Activated T-cell treated with anti-CD3 and anti-CD28 coated beads, Interleukin-2, amount 50 U/mL, for 4 hours (primary cell): ENCODE measurements around the gene HSD17B13. TPM values are rescaled to one million over a fixed set of nuclear protein-coding genes. Genes with fewer than 3 reads are reported as not detected.
"Not testable (repeated sequence)": the region's sequence is repeated elsewhere in the genome, so short reads cannot be mapped to it uniquely, and the experiment has no call there.

Source experiments
- ATAC-seq, 2 donors: fragments of 200-7000 bp; cut with Tn5 transposase; one replicate each; pipeline ENCODE4 v1.10.0; 2021
- DNase-seq: peaks from one replicate; pipeline ENCODE4 v3.0.0-alpha.2; 2020
- H3K27me3 Mint-ChIP-seq: one replicate; pipeline ENCODE4 v1.8.0; 2021; ENCODE audit warnings: low read depth, mixed read lengths
- H3K36me3 Mint-ChIP-seq: one replicate; pipeline ENCODE4 v1.8.0; 2022; ENCODE audit warnings: mixed read lengths; ENCODE audit not compliant: insufficient read depth
- H3K4me1 Mint-ChIP-seq: one replicate; pipeline ENCODE4 v1.8.0; 2021; ENCODE audit warnings: low read depth, mixed read lengths
- H3K4me3 Mint-ChIP-seq: one replicate; pipeline ENCODE4 v1.8.0; 2021; ENCODE audit warnings: mild to moderate bottlenecking, moderate library complexity, mixed read lengths
- H3K9me3 Mint-ChIP-seq: one replicate; pipeline ENCODE4 v1.8.0; 2021; ENCODE audit warnings: mixed read lengths
- total RNA-seq, 3 donors: library from RNA; stranded (reverse); gene quantifications; one replicate each; pipeline ENCODE4 v1.2.1, GENCODE V29; 2021

HSD17B13 gene
- total RNA-seq, 3 donors from 2014 or later: not detected

DNA sequence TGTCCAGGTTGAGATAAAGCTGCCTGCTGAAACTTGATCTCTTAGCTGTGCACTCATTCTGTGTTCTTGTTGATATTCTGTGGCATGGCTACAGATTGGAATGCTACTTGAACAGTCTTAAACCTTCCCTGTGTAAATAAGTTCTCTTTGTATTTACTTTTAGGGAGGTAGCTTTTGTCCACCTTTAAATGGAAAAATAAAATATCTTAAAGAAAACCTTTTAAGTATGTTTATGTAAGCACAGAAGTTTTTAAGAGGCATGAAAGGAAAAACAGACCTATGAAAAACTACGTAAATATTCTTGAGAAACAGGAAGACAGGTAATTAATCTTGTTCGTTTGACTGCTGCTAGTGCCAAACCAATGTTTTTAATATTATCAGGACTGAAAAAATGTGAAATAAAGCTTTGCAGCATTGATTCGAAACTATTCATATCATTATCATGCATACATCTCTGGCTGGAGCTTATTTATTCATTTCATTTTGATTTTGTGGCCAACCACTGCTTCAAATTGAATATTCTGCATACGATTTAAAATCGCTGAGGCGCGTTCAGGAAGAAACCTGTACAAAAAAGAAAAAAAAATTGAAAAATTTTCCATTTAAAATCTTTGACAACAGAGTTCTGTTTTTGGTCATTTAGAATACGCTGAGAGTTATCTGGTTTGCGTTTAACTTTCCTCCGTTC is 17.8 kb downstream of the HSD17B13 start:
- Mint-ChIP-seq H3K27me3 (no peaks in the 10 kb centered on the region), H3K36me3 (no peaks in the 10 kb centered on the region), H3K4me1 (no peaks in the 10 kb centered on the region), H3K4me3 (no peak overlapping the region), H3K9me3 (no peaks in the 10 kb centered on the region)
- ATAC-seq (no peak), DNase-seq (no peak)

GRCh38 chr4:87299898-87300297 is 22.8 kb downstream of the HSD17B13 start:
- no peak for DNase-seq
- Mint-ChIP-seq H3K4me3 (no peak overlapping the region), H3K27me3 (peaks cover 7% of the 10 kb centered on the region)

GRCh38 chr4:87298362-87298761 is 24.3 kb downstream of the HSD17B13 start:
- H3K4me3 Mint-ChIP-seq: no peak overlapping the region
- peaks cover 12% of the 10 kb centered on the region for H3K9me3 Mint-ChIP-seq
- DNase-seq (no peak), ATAC-seq (no peak)
- H3K36me3 Mint-ChIP-seq: peaks cover 2% of the 10 kb centered on the region
- no peaks in the 10 kb centered on the region for H3K4me1 Mint-ChIP-seq
- peaks cover 7% of the 10 kb centered on the region for H3K27me3 Mint-ChIP-seq

More at GRCh38 chr4:87299898-87300297, 22.8 kb downstream of the HSD17B13 start:
- no peaks in the 10 kb centered on the region for H3K4me1 Mint-ChIP-seq
- peaks cover under 1% of the 10 kb centered on the region for H3K9me3 Mint-ChIP-seq
- H3K36me3 Mint-ChIP-seq: no peaks in the 10 kb centered on the region
- ATAC-seq: no peak

DNA sequence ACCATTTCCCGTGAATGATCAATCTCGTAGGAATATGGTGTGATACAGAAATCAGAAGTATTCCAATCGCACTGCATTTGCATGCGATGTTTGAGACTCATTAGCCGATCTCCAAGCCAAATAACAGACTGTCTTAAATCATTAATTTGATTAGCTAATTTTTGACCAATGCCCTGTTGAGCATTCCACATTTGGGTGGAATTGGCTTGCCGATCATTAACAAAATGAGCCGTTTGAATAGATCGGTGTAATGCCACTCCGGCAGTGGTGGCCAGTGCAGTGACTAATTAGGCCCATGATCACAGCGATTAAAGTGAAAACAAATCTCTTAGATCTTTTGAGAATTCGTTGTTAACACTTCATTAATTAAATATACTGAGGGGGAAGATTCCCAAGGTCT is 27.8 kb downstream of the HSD17B13 start:
- ATAC-seq, H3K4me3 Mint-ChIP-seq, H3K27me3 Mint-ChIP-seq, H3K4me1 Mint-ChIP-seq, H3K36me3 Mint-ChIP-seq, DNase-seq: not testable (repeated sequence)
- H3K9me3 Mint-ChIP-seq: peaks cover 12% of the 10 kb centered on the region

DNA sequence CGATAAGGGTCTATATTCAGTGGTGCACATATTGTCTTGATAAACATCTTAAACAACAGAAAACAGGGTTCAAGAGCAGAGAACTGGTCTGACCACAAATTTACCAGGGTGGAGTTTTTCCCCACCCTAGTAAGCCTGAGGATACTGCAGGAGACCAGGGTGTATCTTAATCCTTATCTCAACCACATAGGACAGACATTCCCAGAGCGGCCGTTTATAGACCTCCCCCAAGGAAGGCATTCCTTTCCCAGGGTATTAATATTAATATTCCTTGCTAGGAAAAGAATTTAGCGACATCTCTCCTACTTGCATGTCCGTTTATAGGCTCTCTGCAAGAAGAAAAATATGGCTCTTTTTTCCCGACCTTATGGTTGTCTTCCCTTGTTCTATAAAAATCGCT is 28.8 kb downstream of the HSD17B13 start:
- ATAC-seq, DNase-seq, H3K4me3 Mint-ChIP-seq, H3K4me1 Mint-ChIP-seq, H3K36me3 Mint-ChIP-seq, H3K27me3 Mint-ChIP-seq: not testable (repeated sequence)
- peaks cover 12% of the 10 kb centered on the region for H3K9me3 Mint-ChIP-seq

- H3K4me1 Mint-ChIP-seq: no peaks in the 10 kb centered on the region
- no peak for ATAC-seq
These were observed 35.7 kb downstream of the HSD17B13 start for GRCh38 chr4:87286970-87287369.

DNA sequence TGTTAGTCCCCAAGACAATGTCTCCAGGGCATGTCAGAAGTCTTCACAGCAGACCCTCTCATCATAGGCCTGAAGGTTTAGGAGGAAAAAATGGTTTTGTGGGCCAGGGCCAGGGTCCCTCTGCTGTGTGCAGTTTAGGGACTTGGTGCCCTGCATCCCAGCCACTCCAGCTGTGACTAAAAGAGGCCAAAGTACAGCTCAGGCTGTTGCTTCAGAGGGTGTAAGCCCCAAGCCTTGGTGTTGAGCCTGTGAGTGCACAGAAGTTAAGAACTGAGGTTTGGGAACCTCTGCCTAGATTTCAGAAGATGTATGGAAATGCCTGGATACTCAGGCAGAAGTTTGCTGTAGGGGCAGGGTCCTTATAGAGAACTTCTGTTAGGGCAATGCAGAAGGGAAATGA is 38.4 kb downstream of the HSD17B13 start:
- DNase-seq, ATAC-seq, H3K4me1 Mint-ChIP-seq, H3K4me3 Mint-ChIP-seq, H3K36me3 Mint-ChIP-seq: not testable (repeated sequence)
- Mint-ChIP-seq H3K27me3 (peaks cover 13% of the 10 kb centered on the region), H3K9me3 (peaks cover 41% of the 10 kb centered on the region)

More at GRCh38 chr4:87286970-87287369, 35.7 kb downstream of the HSD17B13 start:
- Mint-ChIP-seq H3K36me3 (no peaks in the 10 kb centered on the region), H3K27me3 (peaks cover 4% of the 10 kb centered on the region), H3K4me3 (no peak overlapping the region), H3K9me3 (peaks cover 41% of the 10 kb centered on the region)
- no peak for DNase-seq

- Mint-ChIP-seq H3K27me3 (peaks cover 22% of the 10 kb centered on the region), H3K9me3 (peaks cover 41% of the 10 kb centered on the region), H3K36me3 (no peaks in the 10 kb centered on the region), H3K4me3 (no peak overlapping the region), H3K4me1 (no peaks in the 10 kb centered on the region)
- ATAC-seq: no peak
- no peak for DNase-seq
These were observed 39.5 kb downstream of the HSD17B13 start for GRCh38 chr4:87283151-87283550.

DNA sequence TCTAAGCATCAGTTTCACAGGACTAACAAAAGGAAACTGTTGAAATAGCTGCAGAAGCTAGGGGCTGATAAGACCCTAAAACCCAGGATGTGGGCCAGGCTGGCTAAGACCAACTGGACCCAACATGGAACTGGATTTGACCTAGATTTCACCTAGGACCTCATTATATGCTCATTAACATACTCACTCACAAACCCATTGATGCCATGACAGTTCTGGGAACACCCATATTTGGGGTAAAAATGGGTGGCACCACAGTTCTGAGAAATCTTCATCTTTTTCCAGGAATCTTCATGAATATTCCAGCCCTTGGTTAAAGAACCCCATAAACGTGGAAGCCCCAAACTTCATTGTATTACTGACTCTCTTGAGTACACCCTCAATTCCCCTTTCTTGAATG is 41.1 kb downstream of the HSD17B13 start:
- peaks cover 30% of the 10 kb centered on the region for H3K9me3 Mint-ChIP-seq

DNA sequence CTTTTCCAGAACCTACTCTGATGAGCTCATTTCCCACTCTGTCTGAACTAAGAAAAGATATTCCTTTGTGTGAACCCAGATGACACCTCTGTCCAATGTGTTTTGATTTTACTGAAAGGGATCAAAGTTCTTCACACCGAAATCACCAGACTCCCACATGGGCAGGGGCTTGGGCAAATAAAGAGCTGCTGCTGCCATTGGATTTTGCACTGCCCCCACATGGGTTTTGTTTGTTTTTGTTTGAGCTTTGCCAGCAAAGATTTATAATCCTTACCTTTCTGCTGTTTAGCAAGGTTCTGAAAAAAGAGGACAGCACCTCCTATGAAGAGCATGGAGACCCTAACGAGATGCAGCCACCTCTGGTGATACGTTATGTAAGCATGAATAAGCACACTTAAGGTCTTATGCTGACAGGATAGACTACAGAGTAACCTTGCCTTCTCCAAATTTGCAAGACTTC is 44.3 kb downstream of the HSD17B13 start:
- Mint-ChIP-seq H3K27me3 (peaks cover 26% of the 10 kb centered on the region), H3K9me3 (peaks cover 7% of the 10 kb centered on the region), H3K4me1 (no peaks in the 10 kb centered on the region), H3K4me3 (no peak overlapping the region), H3K36me3 (no peaks in the 10 kb centered on the region)
- DNase-seq (no peak), ATAC-seq (no peak)

More for the DNA sequence above, 41.1 kb downstream of the HSD17B13 start:
- DNase-seq: no peak
- H3K36me3 Mint-ChIP-seq: no peaks in the 10 kb centered on the region
- H3K27me3 Mint-ChIP-seq: peaks cover 24% of the 10 kb centered on the region
- ATAC-seq: no peak
- H3K4me1 Mint-ChIP-seq: no peaks in the 10 kb centered on the region
- no peak overlapping the region for H3K4me3 Mint-ChIP-seq

- H3K27me3 Mint-ChIP-seq: peaks cover 30% of the 10 kb centered on the region
- no peaks in the 10 kb centered on the region for H3K9me3 Mint-ChIP-seq
- no peak overlapping the region for H3K4me3 Mint-ChIP-seq
- DNase-seq: no peak
- H3K4me1 Mint-ChIP-seq: no peaks in the 10 kb centered on the region
- H3K36me3 Mint-ChIP-seq: no peaks in the 10 kb centered on the region
- ATAC-seq: no peak
These were observed 47.4 kb downstream of the HSD17B13 start for GRCh38 chr4:87275311-87275710.

DNA sequence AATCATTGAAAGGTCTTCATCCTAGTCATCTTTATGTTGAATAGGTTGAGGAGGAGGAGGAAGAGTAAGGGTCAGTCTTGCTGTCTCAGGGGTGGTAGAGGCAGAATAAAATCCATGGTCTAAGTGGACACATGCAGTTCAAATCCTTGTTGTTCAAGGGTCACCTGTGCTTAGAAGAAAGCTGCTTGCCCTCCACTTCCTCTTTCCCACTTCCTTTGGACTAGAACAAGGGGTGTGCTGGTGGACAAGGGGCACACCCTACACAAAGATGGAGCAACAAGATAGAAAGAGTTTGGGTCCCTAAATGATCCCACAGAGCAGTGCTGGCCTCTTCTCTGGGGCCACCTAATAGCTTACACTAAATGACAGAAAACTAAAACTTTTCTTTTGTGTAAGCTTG is 47.9 kb downstream of the HSD17B13 start:
- Mint-ChIP-seq H3K4me1 (no peaks in the 10 kb centered on the region), H3K9me3 (no peaks in the 10 kb centered on the region), H3K4me3 (no peak overlapping the region), H3K36me3 (no peaks in the 10 kb centered on the region), H3K27me3 (peaks cover 27% of the 10 kb centered on the region)
- DNase-seq (no peak), ATAC-seq (no peak)

DNA sequence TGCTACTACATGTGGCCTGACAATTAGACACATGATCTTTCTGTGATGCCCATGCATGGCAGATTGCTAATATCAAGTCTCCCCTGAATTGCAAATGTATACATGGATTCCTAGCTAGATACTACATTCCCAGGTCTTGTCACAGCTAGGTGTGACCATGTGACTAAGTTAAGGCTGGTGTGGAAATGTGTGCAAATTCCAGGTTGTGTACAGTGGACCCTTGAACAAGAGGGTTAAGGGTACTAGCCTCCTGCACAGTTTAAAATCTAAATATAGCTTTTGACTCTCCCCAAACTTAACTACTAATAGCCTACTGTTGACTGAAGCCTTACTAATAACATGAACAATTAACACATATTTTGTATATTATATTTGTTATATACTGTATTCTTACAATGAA is 48.4 kb downstream of the HSD17B13 start:
- no peaks in the 10 kb centered on the region for H3K9me3 Mint-ChIP-seq
- no peaks in the 10 kb centered on the region for H3K36me3 Mint-ChIP-seq
- no peak overlapping the region for H3K4me3 Mint-ChIP-seq
- H3K4me1 Mint-ChIP-seq: no peaks in the 10 kb centered on the region
- DNase-seq: no peak
- no peak for ATAC-seq
- peaks cover 22% of the 10 kb centered on the region for H3K27me3 Mint-ChIP-seq

GRCh38 chr4:87270825-87271224 is 51.9 kb downstream of the HSD17B13 start:
- H3K4me3 Mint-ChIP-seq: no peak overlapping the region
- peaks cover 14% of the 10 kb centered on the region for H3K27me3 Mint-ChIP-seq
- no peaks in the 10 kb centered on the region for H3K36me3 Mint-ChIP-seq
- no peaks in the 10 kb centered on the region for H3K4me1 Mint-ChIP-seq
- ATAC-seq (no peak), DNase-seq (no peak)
- no peaks in the 10 kb centered on the region for H3K9me3 Mint-ChIP-seq

DNA sequence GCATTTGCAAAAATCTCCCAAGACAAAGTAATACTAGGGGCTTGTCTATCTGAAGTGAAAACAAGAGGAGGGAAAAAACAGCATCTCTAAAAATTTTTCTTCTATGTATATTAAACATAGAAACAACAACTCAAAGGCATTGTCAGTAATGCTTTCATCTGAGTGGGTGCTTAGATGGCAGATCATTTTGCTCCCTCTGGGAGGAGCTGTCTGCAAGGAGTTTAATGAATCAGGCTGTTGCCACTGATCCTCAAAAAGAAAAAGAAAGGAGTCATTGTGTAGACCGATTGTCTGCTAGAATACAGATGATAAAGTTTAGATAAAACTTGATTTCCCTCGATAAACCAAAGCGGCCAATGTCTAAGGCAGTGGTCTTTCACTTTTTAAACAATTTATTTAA is 52.5 kb downstream of the HSD17B13 start:
- ATAC-seq (no peak), DNase-seq (no peak)
- Mint-ChIP-seq H3K4me1 (no peaks in the 10 kb centered on the region), H3K36me3 (no peaks in the 10 kb centered on the region), H3K9me3 (no peaks in the 10 kb centered on the region), H3K27me3 (peaks cover 14% of the 10 kb centered on the region), H3K4me3 (no peak overlapping the region)
